ENCODE results near the gene MSL2. TPM values are rescaled to one million over a fixed set of nuclear protein-coding genes. Genes with fewer than 3 reads are reported as not detected.
A peak's percentile ranks its signal among the peaks of the same experiment; 100 is the strongest.
"Not testable (repeated sequence)": the region's sequence is repeated elsewhere in the genome, so short reads cannot be mapped to it uniquely, and the experiment has no call there.

The MSL2 gene
- total RNA-seq, 1 donor from 2014 or later, result 16.5 TPM

- no peak for DNase-seq (ENCODE audit: low spot score in 2 of 2)
- Histone ChIP-seq H3K27ac (no peak overlapping the region), H3K4me3 (no peak overlapping the region), H3K4me1 (peaks cover 0 to 2% of the 10 kb centered on the region in 2 donors), H3K36me3 (peaks cover 8 to 13% of the 10 kb centered on the region in 2 donors), H3K27me3 (no peaks in the 10 kb centered on the region), H3K9me3 (no peaks in the 10 kb centered on the region)
- intact Hi-C loops (cut with DNase I), result no loop called here
- TF ChIP-seq CTCF (IDR thresholded peaks at IDR 0.05), result no peak
Observed at GRCh38 chr3:136151219-136151618, 44.9 kb downstream of the MSL2 start.

- Histone ChIP-seq H3K27me3 (no peaks in the 10 kb centered on the region), H3K27ac (no peak overlapping the region), H3K36me3 (peaks cover 8 to 19% of the 10 kb centered on the region in 2 donors), H3K4me1 (peaks cover 0 to 2% of the 10 kb centered on the region in 2 donors), H3K4me3 (no peak overlapping the region), H3K9me3 (no peaks in the 10 kb centered on the region)
- intact Hi-C loops (cut with DNase I), result no loop called here
- DNase-seq (ENCODE audit: low spot score in 2 of 2), result no peak
- TF ChIP-seq CTCF (IDR thresholded peaks at IDR 0.05), result no peak
Observed at GRCh38 chr3:136149667-136150066, 46.5 kb downstream of the MSL2 start.

GRCh38 chr3:136146981-136147729 is 49.0 kb downstream of the MSL2 start:
- Histone ChIP-seq H3K27me3 (no peaks in the 10 kb centered on the region), H3K9me3 (no peaks in the 10 kb centered on the region), H3K4me1 (peaks cover 0 to 6% of the 10 kb centered on the region in 2 donors), H3K4me3 (no peak overlapping the region), H3K36me3 (peaks cover 8 to 23% of the 10 kb centered on the region in 2 donors), H3K27ac (no peak overlapping the region)
- no peak for DNase-seq (ENCODE audit: low spot score in 2 of 2)
- no peak for TF ChIP-seq CTCF (IDR thresholded peaks at IDR 0.05)
- intact Hi-C loops (cut with DNase I), result no loop called here

- intact Hi-C loops (cut with DNase I), result loop anchor here (5.0 kb wide), 1 partner anchor 108 kb away; the partner anchor contains the start of gene PCCB
- not testable (repeated sequence) for H3K4me1 ChIP-seq; H3K9me3 ChIP-seq; DNase-seq (ENCODE audit: low spot score in 2 of 2); H3K4me3 ChIP-seq; H3K27me3 ChIP-seq
- peak overlapping the region in 1 of 2 donors; percentile 3 for H3K27ac ChIP-seq
- H3K36me3 ChIP-seq, result peaks cover 4 to 12% of the 10 kb centered on the region in 2 donors
Observed at GRCh38 chr3:136144397-136144796, 51.7 kb downstream of the MSL2 start.

GRCh38 chr3:136142592-136142991 is 53.5 kb downstream of the MSL2 start:
- intact Hi-C loops (cut with DNase I), result loop anchor here (2.0 to 5.0 kb wide), 2 partner anchors 54 to 110 kb away; partner anchors contain the start of genes MSL2 and PCCB
- no peak for TF ChIP-seq CTCF (IDR thresholded peaks at IDR 0.05)

GRCh38 chr3:136141891-136142290 is 54.2 kb downstream of the MSL2 start:
- no peak for DNase-seq (ENCODE audit: low spot score in 2 of 2)
- H3K27ac ChIP-seq, result peak overlapping the region; percentile 57 to 59
- no peaks in the 10 kb centered on the region for H3K27me3 ChIP-seq
- peaks cover under 1 to 12% of the 10 kb centered on the region in 2 donors for H3K36me3 ChIP-seq
- no peak for TF ChIP-seq CTCF (IDR thresholded peaks at IDR 0.05)
- intact Hi-C loops (cut with DNase I), result loop anchor here (2.0 to 5.0 kb wide), 2 partner anchors 55 to 110 kb away; partner anchors contain the start of genes MSL2 and PCCB
- no peaks in the 10 kb centered on the region for H3K9me3 ChIP-seq
- peaks cover 0 to 8% of the 10 kb centered on the region in 2 donors for H3K4me1 ChIP-seq
- no peak overlapping the region for H3K4me3 ChIP-seq

More at GRCh38 chr3:136142592-136142991, 53.5 kb downstream of the MSL2 start:
- Histone ChIP-seq H3K27ac (peak overlapping the region; percentile 57 to 59), H3K9me3 (no peaks in the 10 kb centered on the region), H3K36me3 (peaks cover 4 to 12% of the 10 kb centered on the region in 2 donors), H3K4me3 (no peak overlapping the region), H3K27me3 (no peaks in the 10 kb centered on the region), H3K4me1 (peaks cover 0 to 8% of the 10 kb centered on the region in 2 donors)
- DNase-seq (ENCODE audit: low spot score in 2 of 2), result no peak

All from ascending aorta (tissue), 2 donors.